ENCODE data around the gene CFAP161.
"Not testable (repeated sequence)": the region's sequence is repeated elsewhere in the genome, so short reads cannot be mapped to it uniquely, and the experiment has no call there.

The CFAP161 gene

GRCh38 chr15:81106560-81106959, 27.5 kb upstream of the CFAP161 start:
- DNase-seq: peak in 23 of 56 donors; percentile 3 to 71 (median 17)

GRCh38 chr15:81107889-81108288, 26.2 kb upstream of the CFAP161 start:
- DNase-seq: no peak

- peak in 3 of 56 donors; percentile 10 to 44 (median 19) for DNase-seq
These were observed 25.6 kb upstream of the CFAP161 start for GRCh38 chr15:81108427-81108826.

- no peak for DNase-seq
These were observed 23.1 kb upstream of the CFAP161 start for GRCh38 chr15:81111018-81111417.

GRCh38 chr15:81111510-81112470, 22.3 kb upstream of the CFAP161 start:
- no peak for DNase-seq

GRCh38 chr15:81113204-81113657, 20.8 kb upstream of the CFAP161 start:
- no peak for DNase-seq

- DNase-seq: no peak
These were observed 20.2 kb upstream of the CFAP161 start for GRCh38 chr15:81113861-81114291.

GRCh38 chr15:81115054-81115939, 18.8 kb upstream of the CFAP161 start:
- no peak for DNase-seq

- no peak for DNase-seq
These were observed 16.9 kb upstream of the CFAP161 start for GRCh38 chr15:81117136-81117535.

- DNase-seq: no peak
These were observed 16.5 kb upstream of the CFAP161 start for GRCh38 chr15:81117581-81117980.

- DNase-seq: no peak
These were observed 15.7 kb upstream of the CFAP161 start for GRCh38 chr15:81118361-81118760.

- no peak for DNase-seq
These were observed 14.0 kb upstream of the CFAP161 start for GRCh38 chr15:81120069-81120468.

- no peak for DNase-seq
These were observed 7.2 kb upstream of the CFAP161 start for GRCh38 chr15:81126892-81127291.

- not testable (repeated sequence) for DNase-seq
These were observed 7.4 kb downstream of the CFAP161 start for GRCh38 chr15:81141478-81141877.

GRCh38 chr15:81146006-81146405, 11.9 kb downstream of the CFAP161 start:
- DNase-seq: no peak

- no peak for DNase-seq
These were observed 12.4 kb downstream of the CFAP161 start for GRCh38 chr15:81146466-81146865.

- DNase-seq: no peak
These were observed 17.3 kb downstream of the CFAP161 start for GRCh38 chr15:81151389-81151788.

GRCh38 chr15:81152339-81152738, 18.3 kb downstream of the CFAP161 start:
- no peak for DNase-seq

- DNase-seq: no peak
These were observed 18.7 kb downstream of the CFAP161 start for GRCh38 chr15:81152799-81153198.

- DNase-seq: peak in 10 of 56 donors; percentile 4 to 41 (median 13)
These were observed 21.5 kb downstream of the CFAP161 start for GRCh38 chr15:81155375-81156218.

GRCh38 chr15:81156324-81156723, 22.3 kb downstream of the CFAP161 start:
- no peak for DNase-seq

Data from amygdala (tissue), 56 donors.